ENCODE measurements around the gene WIPI1. TPM values are rescaled to one million over a fixed set of nuclear protein-coding genes. Genes with fewer than 3 reads are reported as not detected.

Gene WIPI1
- total RNA-seq, 1 experiment from 2014 or later, result 29.3 TPM

GRCh38 chr17:68383443-68384321 is 73.6 kb downstream of the WIPI1 start:
- DNase-seq (ENCODE audit: low spot score), result no peak
- no peak overlapping the region for H3K27ac Mint-ChIP-seq
- H3K27me3 Mint-ChIP-seq (ENCODE audit: low read depth), result no peaks in the 10 kb centered on the region; the same call in 1 of the 2 replicates
- TF ChIP-seq EMX1 (CRISPR knock-in tag; IDR thresholded peaks at IDR 0.05) (no peak), ZNF219 (CRISPR knock-in tag; IDR thresholded peaks at IDR 0.05; ENCODE audit: borderline replicate concordance) (no peak), GRHL2 (CRISPR knock-in tag; IDR thresholded peaks at IDR 0.05; ENCODE audit: insufficient replicate concordance, severe bottlenecking) (no peak), PRDM15 (CRISPR knock-in tag; IDR thresholded peaks at IDR 0.05) (no peak), GABPB1 (CRISPR knock-in tag; IDR thresholded peaks at IDR 0.05) (peak; percentile 82)
- no peak overlapping the region for H3K4me3 Mint-ChIP-seq
- H3K4me1 Mint-ChIP-seq, result peaks cover 12% of the 10 kb centered on the region
- ChIA-PET POLR2A (no interaction called here), CTCF (interaction anchor here (1.0 to 1.5 kb wide), 2 partner anchors 16 to 56 kb away, joined by 3 to 4 read pairs; no protein-coding TSS in a partner anchor)
- H3K36me3 Mint-ChIP-seq, result no peaks in the 10 kb centered on the region
- ATAC-seq, result no peak
- no peaks in the 10 kb centered on the region for H3K9me3 Mint-ChIP-seq

- no peak overlapping the region for H3K27ac Mint-ChIP-seq
- no peak overlapping the region for H3K4me3 Mint-ChIP-seq
- peaks cover 18% of the 10 kb centered on the region for H3K4me1 Mint-ChIP-seq
- ATAC-seq (no peak), DNase-seq (ENCODE audit: low spot score) (no peak)
- H3K9me3 Mint-ChIP-seq, result no peaks in the 10 kb centered on the region
- no peaks in the 10 kb centered on the region; the same call in 1 of the 2 replicates for H3K27me3 Mint-ChIP-seq (ENCODE audit: low read depth)
- TF ChIP-seq TP53 (CRISPR knock-in tag; IDR thresholded peaks at IDR 0.05), result no peak
- peak; percentile 32; the same call in 1 of the 2 replicates for TF ChIP-seq GABPB1 (CRISPR knock-in tag; IDR thresholded peaks at IDR 0.05)
- TF ChIP-seq ZNF263 (CRISPR knock-in tag; IDR thresholded peaks at IDR 0.05; ENCODE audit: low read depth), result no peak
- no peak for TF ChIP-seq SOX15 (CRISPR knock-in tag; IDR thresholded peaks at IDR 0.05)
- no peak for TF ChIP-seq RORB (CRISPR knock-in tag; IDR thresholded peaks at IDR 0.05)
- no peak for TF ChIP-seq ARID4B (CRISPR knock-in tag; IDR thresholded peaks at IDR 0.05; ENCODE audit: borderline replicate concordance)
- ChIA-PET CTCF (interaction anchor here (1.0 to 1.5 kb wide), 2 partner anchors 16 to 55 kb away, joined by 3 to 4 read pairs; no protein-coding TSS in a partner anchor), POLR2A (no interaction called here)
- no peaks in the 10 kb centered on the region for H3K36me3 Mint-ChIP-seq
Measured at GRCh38 chr17:68383120-68383442, 74.2 kb downstream of the WIPI1 start.

GRCh38 chr17:68382582-68383085 is 74.7 kb downstream of the WIPI1 start:
- H3K4me1 Mint-ChIP-seq, result peaks cover 22% of the 10 kb centered on the region
- ChIA-PET POLR2A (interaction anchor here (1.3 kb wide), 1 partner anchor 16 kb away, joined by 3 read pairs; no protein-coding TSS in a partner anchor), CTCF (interaction anchor here (1.0 to 1.6 kb wide), 4 partner anchors 16 to 55 kb away, joined by 3 to 6 read pairs (median 4); no protein-coding TSS in a partner anchor)
- no peak overlapping the region for H3K27ac Mint-ChIP-seq
- no peak for DNase-seq (ENCODE audit: low spot score)
- no peak for ATAC-seq
- no peak overlapping the region for H3K4me3 Mint-ChIP-seq
- H3K27me3 Mint-ChIP-seq (ENCODE audit: low read depth), result no peaks in the 10 kb centered on the region; the same call in 1 of the 2 replicates
- H3K9me3 Mint-ChIP-seq, result no peaks in the 10 kb centered on the region
- H3K36me3 Mint-ChIP-seq, result no peaks in the 10 kb centered on the region
- TF ChIP-seq ARID4B (CRISPR knock-in tag; IDR thresholded peaks at IDR 0.05; ENCODE audit: borderline replicate concordance) (no peak), ZBTB21 (CRISPR knock-in tag; IDR thresholded peaks at IDR 0.05; ENCODE audit: borderline replicate concordance) (no peak), HMGA2 (CRISPR knock-in tag; IDR thresholded peaks at IDR 0.05) (no peak), NR1H2 (CRISPR knock-in tag; IDR thresholded peaks at IDR 0.05) (no peak), TP53 (CRISPR knock-in tag; IDR thresholded peaks at IDR 0.05) (no peak), PRRX2 (CRISPR knock-in tag; IDR thresholded peaks at IDR 0.05) (no peak), NR2C2 (CRISPR knock-in tag; IDR thresholded peaks at IDR 0.05) (no peak), NFATC4 (CRISPR knock-in tag; IDR thresholded peaks at IDR 0.05) (no peak), ZBTB43 (CRISPR knock-in tag; IDR thresholded peaks at IDR 0.05) (no peak)

All from WTC11 (cell line).